Neural cell (in vitro differentiated cells): ENCODE results near the gene BIRC7.

Source experiments
- EP300 ChIP-seq: fragments of 450-650 bp; conservative IDR thresholded peaks from 2 replicates; pipeline ENCODE4 v1.6.1; 2014; ENCODE audit warnings: antibody characterized with exemption, mild to moderate bottlenecking, moderate library complexity; ENCODE audit not compliant: poor library complexity, severe bottlenecking
- POLR2AphosphoS5 ChIP-seq: IDR thresholded peaks from 2 replicates; pipeline ENCODE4 v1.6.1; 2012
- TAF1 ChIP-seq: IDR thresholded peaks from 2 replicates; pipeline ENCODE4 v1.6.1; 2012; ENCODE audit warnings: low read depth
- TF ChIP-seq, protein P1 (sequence below): fragments of 450-650 bp; IDR thresholded peaks from 2 replicates; pipeline ENCODE4 v1.5.1; 2014; ENCODE audit warnings: antibody characterized with exemption, mild to moderate bottlenecking, moderate library complexity; ENCODE audit not compliant: poor library complexity, severe bottlenecking
- TF ChIP-seq, protein P2 (sequence below): IDR thresholded peaks from 2 replicates; pipeline ENCODE4 v1.6.1; 2012; ENCODE audit warnings: borderline replicate concordance

DNA sequence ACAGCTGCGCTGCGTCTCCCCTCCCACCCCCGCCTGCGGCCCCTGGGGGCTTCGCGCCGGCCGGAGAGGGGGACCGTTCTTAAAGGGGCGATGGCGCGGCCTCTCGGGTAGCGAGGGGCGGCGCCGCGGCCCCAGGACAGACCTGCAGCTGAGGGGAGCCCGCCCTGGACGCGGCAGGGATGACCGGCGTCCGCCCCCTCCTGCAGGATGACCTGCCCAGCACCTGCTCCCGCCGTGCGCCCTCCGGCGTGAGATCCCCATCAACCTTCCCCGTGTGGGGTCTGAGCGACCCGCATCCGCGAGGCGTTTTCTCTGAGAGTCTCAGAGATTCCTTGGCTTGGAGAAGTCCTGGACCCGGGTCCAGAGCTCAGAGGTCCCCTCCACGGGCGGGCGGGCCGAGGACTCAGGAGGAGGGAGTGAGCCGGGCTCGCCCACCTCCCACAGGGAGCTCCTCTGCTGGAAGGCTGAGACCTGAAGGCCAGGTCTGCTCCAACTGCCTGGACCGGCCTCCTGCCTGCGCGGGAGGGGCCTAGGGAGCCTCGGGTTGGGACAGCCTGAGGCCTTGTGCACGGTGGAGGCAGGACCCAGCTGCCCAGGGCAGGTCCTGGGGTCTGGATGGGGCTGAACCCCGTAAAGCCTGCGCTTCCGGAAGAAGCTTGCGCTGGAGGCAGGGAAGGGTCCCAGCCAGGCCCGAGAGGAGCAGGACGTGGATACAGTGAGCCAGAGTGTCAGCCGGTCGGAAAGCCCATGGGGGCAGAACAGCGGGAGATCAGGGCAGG is 19.1 kb downstream of the BIRC7 start:
- TF ChIP-seq, protein P1, sequence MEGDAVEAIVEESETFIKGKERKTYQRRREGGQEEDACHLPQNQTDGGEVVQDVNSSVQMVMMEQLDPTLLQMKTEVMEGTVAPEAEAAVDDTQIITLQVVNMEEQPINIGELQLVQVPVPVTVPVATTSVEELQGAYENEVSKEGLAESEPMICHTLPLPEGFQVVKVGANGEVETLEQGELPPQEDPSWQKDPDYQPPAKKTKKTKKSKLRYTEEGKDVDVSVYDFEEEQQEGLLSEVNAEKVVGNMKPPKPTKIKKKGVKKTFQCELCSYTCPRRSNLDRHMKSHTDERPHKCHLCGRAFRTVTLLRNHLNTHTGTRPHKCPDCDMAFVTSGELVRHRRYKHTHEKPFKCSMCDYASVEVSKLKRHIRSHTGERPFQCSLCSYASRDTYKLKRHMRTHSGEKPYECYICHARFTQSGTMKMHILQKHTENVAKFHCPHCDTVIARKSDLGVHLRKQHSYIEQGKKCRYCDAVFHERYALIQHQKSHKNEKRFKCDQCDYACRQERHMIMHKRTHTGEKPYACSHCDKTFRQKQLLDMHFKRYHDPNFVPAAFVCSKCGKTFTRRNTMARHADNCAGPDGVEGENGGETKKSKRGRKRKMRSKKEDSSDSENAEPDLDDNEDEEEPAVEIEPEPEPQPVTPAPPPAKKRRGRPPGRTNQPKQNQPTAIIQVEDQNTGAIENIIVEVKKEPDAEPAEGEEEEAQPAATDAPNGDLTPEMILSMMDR = no peak
- no peak for TF ChIP-seq POLR2AphosphoS5
- TF ChIP-seq TAF1 = no peak
- TF ChIP-seq, protein P2, sequence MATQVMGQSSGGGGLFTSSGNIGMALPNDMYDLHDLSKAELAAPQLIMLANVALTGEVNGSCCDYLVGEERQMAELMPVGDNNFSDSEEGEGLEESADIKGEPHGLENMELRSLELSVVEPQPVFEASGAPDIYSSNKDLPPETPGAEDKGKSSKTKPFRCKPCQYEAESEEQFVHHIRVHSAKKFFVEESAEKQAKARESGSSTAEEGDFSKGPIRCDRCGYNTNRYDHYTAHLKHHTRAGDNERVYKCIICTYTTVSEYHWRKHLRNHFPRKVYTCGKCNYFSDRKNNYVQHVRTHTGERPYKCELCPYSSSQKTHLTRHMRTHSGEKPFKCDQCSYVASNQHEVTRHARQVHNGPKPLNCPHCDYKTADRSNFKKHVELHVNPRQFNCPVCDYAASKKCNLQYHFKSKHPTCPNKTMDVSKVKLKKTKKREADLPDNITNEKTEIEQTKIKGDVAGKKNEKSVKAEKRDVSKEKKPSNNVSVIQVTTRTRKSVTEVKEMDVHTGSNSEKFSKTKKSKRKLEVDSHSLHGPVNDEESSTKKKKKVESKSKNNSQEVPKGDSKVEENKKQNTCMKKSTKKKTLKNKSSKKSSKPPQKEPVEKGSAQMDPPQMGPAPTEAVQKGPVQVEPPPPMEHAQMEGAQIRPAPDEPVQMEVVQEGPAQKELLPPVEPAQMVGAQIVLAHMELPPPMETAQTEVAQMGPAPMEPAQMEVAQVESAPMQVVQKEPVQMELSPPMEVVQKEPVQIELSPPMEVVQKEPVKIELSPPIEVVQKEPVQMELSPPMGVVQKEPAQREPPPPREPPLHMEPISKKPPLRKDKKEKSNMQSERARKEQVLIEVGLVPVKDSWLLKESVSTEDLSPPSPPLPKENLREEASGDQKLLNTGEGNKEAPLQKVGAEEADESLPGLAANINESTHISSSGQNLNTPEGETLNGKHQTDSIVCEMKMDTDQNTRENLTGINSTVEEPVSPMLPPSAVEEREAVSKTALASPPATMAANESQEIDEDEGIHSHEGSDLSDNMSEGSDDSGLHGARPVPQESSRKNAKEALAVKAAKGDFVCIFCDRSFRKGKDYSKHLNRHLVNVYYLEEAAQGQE = no peak
- no peak for TF ChIP-seq EP300
